Measurements from ENCODE around the gene KLRC3.

Gene KLRC3

DNA sequence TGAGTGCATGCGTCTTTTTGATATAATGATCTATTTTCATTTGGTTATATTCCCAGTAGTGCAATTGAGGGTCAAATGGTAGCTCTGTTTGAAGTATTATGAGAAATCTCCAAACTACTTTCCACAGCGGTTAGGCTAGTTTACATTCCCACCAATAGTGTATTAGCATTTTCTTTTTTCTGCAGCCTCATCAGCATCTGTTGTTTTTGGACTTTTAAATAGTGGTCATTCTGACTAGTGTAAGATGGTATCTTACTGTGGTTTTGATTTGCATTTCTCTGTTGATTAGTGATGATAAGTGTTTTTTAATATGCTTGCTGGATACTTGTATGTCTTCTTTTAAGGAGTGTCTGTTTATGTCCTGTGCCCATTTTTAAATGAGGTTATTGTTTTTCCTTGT, 36.5 kb upstream of the KLRC3 start:
- peaks cover 10% of the 10 kb centered on the region; the same call in 1 of the 2 replicates for H3K9me3 ChIP-seq (ENCODE audit: control insufficient read depth, insufficient read depth, low read length)
- H3K4me3 ChIP-seq (ENCODE audit: low read length): no peak overlapping the region
- TF ChIP-seq EZH2phosphoT487 (IDR thresholded peaks at IDR 0.05; ENCODE audit: borderline replicate concordance, low read length): no peak
- TF ChIP-seq, protein P1, sequence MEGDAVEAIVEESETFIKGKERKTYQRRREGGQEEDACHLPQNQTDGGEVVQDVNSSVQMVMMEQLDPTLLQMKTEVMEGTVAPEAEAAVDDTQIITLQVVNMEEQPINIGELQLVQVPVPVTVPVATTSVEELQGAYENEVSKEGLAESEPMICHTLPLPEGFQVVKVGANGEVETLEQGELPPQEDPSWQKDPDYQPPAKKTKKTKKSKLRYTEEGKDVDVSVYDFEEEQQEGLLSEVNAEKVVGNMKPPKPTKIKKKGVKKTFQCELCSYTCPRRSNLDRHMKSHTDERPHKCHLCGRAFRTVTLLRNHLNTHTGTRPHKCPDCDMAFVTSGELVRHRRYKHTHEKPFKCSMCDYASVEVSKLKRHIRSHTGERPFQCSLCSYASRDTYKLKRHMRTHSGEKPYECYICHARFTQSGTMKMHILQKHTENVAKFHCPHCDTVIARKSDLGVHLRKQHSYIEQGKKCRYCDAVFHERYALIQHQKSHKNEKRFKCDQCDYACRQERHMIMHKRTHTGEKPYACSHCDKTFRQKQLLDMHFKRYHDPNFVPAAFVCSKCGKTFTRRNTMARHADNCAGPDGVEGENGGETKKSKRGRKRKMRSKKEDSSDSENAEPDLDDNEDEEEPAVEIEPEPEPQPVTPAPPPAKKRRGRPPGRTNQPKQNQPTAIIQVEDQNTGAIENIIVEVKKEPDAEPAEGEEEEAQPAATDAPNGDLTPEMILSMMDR (IDR thresholded peaks at IDR 0.05; ENCODE audit: low read depth, low read length, poor library complexity, severe bottlenecking): no peak
- H3K36me3 ChIP-seq (ENCODE audit: control insufficient read depth, low read length): no peaks in the 10 kb centered on the region
- no peaks in the 10 kb centered on the region for H3F3A ChIP-seq (ENCODE audit: control insufficient read depth, insufficient read depth)
- no peaks in the 10 kb centered on the region for H4K20me1 ChIP-seq (ENCODE audit: control insufficient read depth, insufficient read depth, low read depth, low read length)
- H3K4me1 ChIP-seq (ENCODE audit: control insufficient read depth, low read length): peaks cover 7% of the 10 kb centered on the region
- no peaks in the 10 kb centered on the region for H3K27me3 ChIP-seq (ENCODE audit: control insufficient read depth, low read length)
- H3K4me2 ChIP-seq (ENCODE audit: low read length): no peak overlapping the region
- H3K9me2 ChIP-seq (replicated peaks; ENCODE audit: control insufficient read depth, low read length): no peaks in the 10 kb centered on the region; the same call in 1 of the 2 replicates
- H3K79me2 ChIP-seq (ENCODE audit: control insufficient read depth, low read length): no peaks in the 10 kb centered on the region
- H3K27ac ChIP-seq (ENCODE audit: low read depth, low read length): no peak overlapping the region

GRCh38 chr12:10455766-10456165, 35.4 kb upstream of the KLRC3 start:
- no peak overlapping the region for H3K27ac ChIP-seq (ENCODE audit: low read depth, low read length)
- no peaks in the 10 kb centered on the region for H3K36me3 ChIP-seq (ENCODE audit: control insufficient read depth, low read length)
- no peak overlapping the region for H3K4me2 ChIP-seq (ENCODE audit: low read length)
- H3F3A ChIP-seq (ENCODE audit: control insufficient read depth, insufficient read depth): no peaks in the 10 kb centered on the region
- H3K4me1 ChIP-seq (ENCODE audit: control insufficient read depth, low read length): peaks cover 7% of the 10 kb centered on the region
- no peaks in the 10 kb centered on the region for H4K20me1 ChIP-seq (ENCODE audit: control insufficient read depth, insufficient read depth, low read depth, low read length)
- TF ChIP-seq, protein P1 (IDR thresholded peaks at IDR 0.05; ENCODE audit: low read depth, low read length, poor library complexity, severe bottlenecking): no peak
- TF ChIP-seq EZH2phosphoT487 (IDR thresholded peaks at IDR 0.05; ENCODE audit: borderline replicate concordance, low read length): no peak
- H3K27me3 ChIP-seq (ENCODE audit: control insufficient read depth, low read length): no peaks in the 10 kb centered on the region
- H3K9me2 ChIP-seq (replicated peaks; ENCODE audit: control insufficient read depth, low read length): no peaks in the 10 kb centered on the region; the same call in 1 of the 2 replicates
- H3K9me3 ChIP-seq (ENCODE audit: control insufficient read depth, insufficient read depth, low read length): peaks cover 10% of the 10 kb centered on the region; the same call in 1 of the 2 replicates
- no peak overlapping the region for H3K4me3 ChIP-seq (ENCODE audit: low read length)
- no peaks in the 10 kb centered on the region for H3K79me2 ChIP-seq (ENCODE audit: control insufficient read depth, low read length)

DNA sequence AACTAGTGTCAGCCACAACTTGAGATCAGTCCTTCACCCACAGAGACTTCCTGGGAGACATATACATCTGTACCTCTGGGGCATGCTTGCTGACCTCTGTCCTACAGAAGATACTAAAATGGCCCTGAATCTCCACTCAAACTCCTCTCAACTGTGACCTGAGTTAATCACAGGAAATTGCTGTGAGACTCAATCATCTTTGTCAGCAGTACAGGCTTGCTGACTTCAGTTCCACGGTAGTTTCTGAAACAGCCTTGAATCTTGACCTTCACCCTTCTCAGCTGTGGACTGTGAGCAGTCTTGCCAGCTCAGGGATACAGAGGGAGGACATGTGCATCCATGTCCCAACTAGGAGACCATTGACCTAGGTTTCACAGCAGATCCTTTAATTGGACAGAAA, 34.1 kb upstream of the KLRC3 start:
- Histone ChIP-seq H3K27me3 (ENCODE audit: control insufficient read depth, low read length) (no peaks in the 10 kb centered on the region), H3K4me1 (ENCODE audit: control insufficient read depth, low read length) (peaks cover 7% of the 10 kb centered on the region), H3K79me2 (ENCODE audit: control insufficient read depth, low read length) (no peaks in the 10 kb centered on the region), H3K9me3 (ENCODE audit: control insufficient read depth, insufficient read depth, low read length) (peaks cover 10% of the 10 kb centered on the region; the same call in 1 of the 2 replicates), H3F3A (ENCODE audit: control insufficient read depth, insufficient read depth) (no peaks in the 10 kb centered on the region), H3K9me2 (replicated peaks; ENCODE audit: control insufficient read depth, low read length) (no peaks in the 10 kb centered on the region; the same call in 1 of the 2 replicates), H3K4me3 (ENCODE audit: low read length) (no peak overlapping the region), H3K27ac (ENCODE audit: low read depth, low read length) (no peak overlapping the region), H3K36me3 (ENCODE audit: control insufficient read depth, low read length) (no peaks in the 10 kb centered on the region), H3K4me2 (ENCODE audit: low read length) (no peak overlapping the region), H4K20me1 (ENCODE audit: control insufficient read depth, insufficient read depth, low read depth, low read length) (no peaks in the 10 kb centered on the region)
- TF ChIP-seq EZH2phosphoT487 (IDR thresholded peaks at IDR 0.05; ENCODE audit: borderline replicate concordance, low read length): no peak
- TF ChIP-seq, protein P1 (IDR thresholded peaks at IDR 0.05; ENCODE audit: low read depth, low read length, poor library complexity, severe bottlenecking): no peak
